H9 (cell line): ENCODE measurements around the gene TMEM184B. TPM values are rescaled to one million over a fixed set of nuclear protein-coding genes. Genes with fewer than 3 reads are reported as not detected.

Experiments
- DNase-seq: peaks from one replicate; pipeline ENCODE4 v3.0.0-alpha.2; 2017
- H2AFZ ChIP-seq: one replicate; pipeline ENCODE4 v1.6.1; 2013; ENCODE audit warnings: mild to moderate bottlenecking, low read length, control low read depth, moderate library complexity
- H2AK5ac ChIP-seq: 2 replicates; pipeline ENCODE4 v1.6.1; 2013; ENCODE audit warnings: low read length, control low read depth, mixed read lengths; ENCODE audit not compliant: insufficient read length
- H2BK120ac ChIP-seq: one replicate; pipeline ENCODE4 v1.6.1; 2013; ENCODE audit warnings: low read depth, mild to moderate bottlenecking, low read length, control low read depth, inconsistent platforms; ENCODE audit not compliant: poor library complexity, severe bottlenecking
- H2BK12ac ChIP-seq: 2 replicates; pipeline ENCODE4 v1.6.1; 2013; ENCODE audit warnings: low read length, control low read depth, mixed read lengths, low read depth; ENCODE audit not compliant: insufficient read length
- H2BK15ac ChIP-seq: 2 replicates; pipeline ENCODE4 v1.6.1; 2013; ENCODE audit warnings: low read depth, low read length, control low read depth
- H2BK20ac ChIP-seq: one replicate; pipeline ENCODE4 v1.6.1; 2013; ENCODE audit warnings: low read depth, mild to moderate bottlenecking, low read length, control low read depth, inconsistent platforms; ENCODE audit not compliant: poor library complexity, severe bottlenecking
- H2BK5ac ChIP-seq: 2 replicates; pipeline ENCODE4 v1.6.1; 2013; ENCODE audit warnings: low read length, control low read depth, mixed read lengths; ENCODE audit not compliant: insufficient read length
- H3K14ac ChIP-seq: 2 replicates; pipeline ENCODE4 v1.6.1; 2013; ENCODE audit warnings: low read length, control low read depth; ENCODE audit not compliant: insufficient read depth
- H3K18ac ChIP-seq: 2 replicates; pipeline ENCODE4 v1.6.1; 2013; ENCODE audit warnings: low read depth, mild to moderate bottlenecking, mixed read lengths, low read length, control low read depth; ENCODE audit not compliant: insufficient read length
- H3K23ac ChIP-seq: 2 replicates; pipeline ENCODE4 v1.6.1; 2013; ENCODE audit warnings: low read length, control low read depth, mixed read lengths, low read depth; ENCODE audit not compliant: insufficient read length
- H3K23me2 ChIP-seq: 2 replicates; pipeline ENCODE4 v1.6.1; 2013; ENCODE audit warnings: low read depth, mild to moderate bottlenecking, mixed read lengths, low read length, control low read depth; ENCODE audit not compliant: insufficient read length, poor library complexity, severe bottlenecking
- H3K27ac ChIP-seq: 2 replicates; pipeline ENCODE4 v1.5.1; 2013; ENCODE audit warnings: low read length, control low read depth, mixed read lengths, low read depth; ENCODE audit not compliant: insufficient read length
- H3K27me3 ChIP-seq: 2 replicates; pipeline ENCODE4 v1.6.1; 2013; ENCODE audit warnings: low read length, control low read depth, inconsistent platforms; ENCODE audit not compliant: insufficient read depth
- H3K4ac ChIP-seq: 2 replicates; pipeline ENCODE4 v1.6.1; 2013; ENCODE audit warnings: low read depth, mild to moderate bottlenecking, control low read depth, inconsistent platforms, low read length, moderate library complexity
- H3K4me1 ChIP-seq: 2 replicates; pipeline ENCODE4 v1.6.1; 2013; ENCODE audit warnings: low read length, control low read depth, inconsistent platforms; ENCODE audit not compliant: insufficient read depth
- H3K4me2 ChIP-seq: 2 replicates; pipeline ENCODE4 v1.6.1; 2013; ENCODE audit warnings: low read length, control low read depth, mixed read lengths; ENCODE audit not compliant: insufficient read length, insufficient read depth
- H3K56ac ChIP-seq: 2 replicates; pipeline ENCODE4 v1.6.1; 2013; ENCODE audit warnings: low read depth, mild to moderate bottlenecking, mixed read lengths, low read length, control low read depth; ENCODE audit not compliant: insufficient read length
- H3K79me1 ChIP-seq: 2 replicates; pipeline ENCODE4 v1.6.1; 2013; ENCODE audit warnings: low read depth, mild to moderate bottlenecking, moderate library complexity, low read length, control low read depth, inconsistent platforms; ENCODE audit not compliant: insufficient read depth, poor library complexity, severe bottlenecking
- H3K79me2 ChIP-seq: 2 replicates; pipeline ENCODE4 v1.6.1; 2013; ENCODE audit warnings: low read length, control low read depth, inconsistent platforms; ENCODE audit not compliant: insufficient read depth
- H3K9ac ChIP-seq: 2 replicates; pipeline ENCODE4 v1.6.1; 2013; ENCODE audit warnings: low read length, control low read depth, mixed read lengths; ENCODE audit not compliant: insufficient read length; ENCODE audit errors: extremely low read depth
- H3K9me3 ChIP-seq: one replicate; pipeline ENCODE4 v1.6.1; 2013; ENCODE audit warnings: low read depth, low read length, inconsistent platforms; ENCODE audit not compliant: control insufficient read depth
- H3T11ph ChIP-seq: one replicate; pipeline ENCODE4 v1.6.1; 2013; ENCODE audit warnings: mild to moderate bottlenecking, low read length, control low read depth, inconsistent platforms
- H4K20me1 ChIP-seq: one replicate; pipeline ENCODE4 v1.6.1; 2013; ENCODE audit not compliant: control insufficient read depth, insufficient read length, insufficient read depth
- H4K5ac ChIP-seq: 2 replicates; pipeline ENCODE4 v1.6.1; 2013; ENCODE audit warnings: low read depth, mild to moderate bottlenecking, mixed read lengths, low read length, control low read depth; ENCODE audit not compliant: insufficient read length
- H4K8ac ChIP-seq: replicated peaks from 2 replicates; pipeline ENCODE4 v1.6.1; 2013; ENCODE audit warnings: low read length, control low read depth, mixed read lengths, low read depth; ENCODE audit not compliant: insufficient read length
- H4K91ac ChIP-seq: 2 replicates; pipeline ENCODE4 v1.6.1; 2013; ENCODE audit warnings: low read depth, mild to moderate bottlenecking, moderate library complexity, mixed read lengths, low read length, control low read depth; ENCODE audit not compliant: insufficient read length
- H3K27ac Mint-ChIP-seq, 3 experiments: 2 replicates in 2 of 3; 3 replicates in 1 of 3; pipeline ENCODE4 v1.8.0; 2020 to 2021; ENCODE audit warnings: mixed read lengths in 3 of 3, mild to moderate bottlenecking in 1 of 3, moderate library complexity in 1 of 3
- H3K27me3 Mint-ChIP-seq: 2 replicates; pipeline ENCODE4 v1.8.0; 2021; ENCODE audit warnings: low read depth, mild to moderate bottlenecking, moderate library complexity, mixed read lengths
- H3K36me3 Mint-ChIP-seq, 3 experiments: 2 replicates in 2 of 3; 3 replicates in 1 of 3; pipeline ENCODE4 v1.8.0; 2020 to 2021; ENCODE audit warnings: low read depth in 3 of 3, mixed read lengths in 3 of 3; ENCODE audit not compliant: insufficient read depth in 1 of 3
- H3K4me1 Mint-ChIP-seq, 2 experiments: 2 replicates each; pipeline ENCODE4 v1.8.0; 2020; ENCODE audit warnings: mixed read lengths in 2 of 2
- H3K4me3 Mint-ChIP-seq, 2 experiments: 2 replicates in 1 of 2; 3 replicates in 1 of 2; pipeline ENCODE4 v1.8.0; 2020 to 2021; ENCODE audit warnings: mild to moderate bottlenecking in 2 of 2, mixed read lengths in 2 of 2, moderate library complexity in 1 of 2
- H3K9me3 Mint-ChIP-seq, 2 experiments: 2 replicates in 1 of 2; 3 replicates in 1 of 2; pipeline ENCODE4 v1.8.0; 2020; ENCODE audit warnings: mild to moderate bottlenecking in 2 of 2, mixed read lengths in 2 of 2, moderate library complexity in 1 of 2
- CTCF ChIP-seq: fragments of 200-600 bp; sonication (generic); conservative IDR thresholded peaks from 3 replicates; pipeline ENCODE4 v1.8.0; 2021; ENCODE audit warnings: antibody characterized with exemption, mild to moderate bottlenecking
- WGBS: extraction: QIAGEN DNeasy Blood & Tissue Kit; methylation state at CpG from one replicate; pipeline ENCODE4 v1.1.7; 2013; ENCODE audit warnings: missing lambda C conversion rate, low lambda C conversion rate, mixed read lengths; ENCODE audit not compliant: insufficient read length; ENCODE audit errors: extremely low coverage; 5-methylcytosine and 5-hydroxymethylcytosine counted together
- total RNA-seq: library from RNA; stranded (reverse); gene quantifications from 2 replicates; pipeline ENCODE4 v1.2.1, GENCODE V29; 2021

The TMEM184B gene
- total RNA-seq, 1 experiment from 2014 or later: 58.5 TPM

- H3K4me3 Mint-ChIP-seq: no peak overlapping the region
- no peak overlapping the region for H3T11ph ChIP-seq
Measured at GRCh38 chr22:38173641-38173906, 99.2 kb downstream of the TMEM184B start.

More at GRCh38 chr22:38173641-38173906, 99.2 kb downstream of the TMEM184B start:
- Histone ChIP-seq H3K4me2 (no peak overlapping the region), H2BK5ac (no peak overlapping the region), H3K4me1 (no peaks in the 10 kb centered on the region; the same call in 1 of the 2 replicates), H2BK120ac (no peak overlapping the region), H4K8ac (no peak overlapping the region), H3K27me3 (no peaks in the 10 kb centered on the region), H2AK5ac (no peak overlapping the region), H2BK20ac (no peak overlapping the region), H3K9me3 (no peaks in the 10 kb centered on the region), H3K23me2 (no peaks in the 10 kb centered on the region), H3K14ac (no peak overlapping the region), H2BK12ac (no peak overlapping the region), H3K79me1 (no peaks in the 10 kb centered on the region), H2AFZ (no peak overlapping the region), H3K18ac (no peak overlapping the region), H3K27ac (no peak overlapping the region), H3K4ac (no peak overlapping the region), H3K9ac (no peak overlapping the region), H4K20me1 (no peaks in the 10 kb centered on the region), H3K79me2 (no peaks in the 10 kb centered on the region), H4K91ac (no peak overlapping the region), H3K23ac (no peak overlapping the region), H2BK15ac (no peak overlapping the region), H4K5ac (no peak overlapping the region), H3K56ac (no peak overlapping the region)
- no CpG with 5 or more reads among the region's 4 CpGs for WGBS
- H3K4me1 Mint-ChIP-seq: peaks cover 11 to 21% of the 10 kb centered on the region in 2 experiments
- DNase-seq: no peak
- no peaks in the 10 kb centered on the region for H3K9me3 Mint-ChIP-seq
- H3K27ac Mint-ChIP-seq: no peak overlapping the region
- H3K36me3 Mint-ChIP-seq: peaks cover 0 to 4% (median 3%) of the 10 kb centered on the region in 3 experiments; a peak in 4 of 7 replicates
- TF ChIP-seq CTCF: no peak
- H3K27me3 Mint-ChIP-seq: peaks cover 3% of the 10 kb centered on the region; the same call in 1 of the 2 replicates
